Hippocampal formation (tissue), 2 donors: ENCODE results near the gene CCND3.

Experiments used
- DNase-seq, 2 donors: peaks; one replicate each; lab custom pipeline; 2025; lab: John Stamatoyannopoulos, UW

The CCND3 gene

GRCh38 chr6:41941280-41942066, at the start of gene CCND3:
Gene CCND3 (minus strand): TSS chr6:41941808. CDS start chr6:41941649, 159 bp downstream.
- peak; percentile 81 to 91 for DNase-seq

GRCh38 chr6:41986339-41986738, 44.7 kb upstream of the CCND3 start:
- no peak for DNase-seq

GRCh38 chr6:41984623-41985022, 43.0 kb upstream of the CCND3 start:
- DNase-seq = no peak

- DNase-seq = no peak
Observed at GRCh38 chr6:41976794-41977484, 35.3 kb upstream of the CCND3 start.

- DNase-seq = no peak
Observed at GRCh38 chr6:41975276-41975675, 33.7 kb upstream of the CCND3 start.

- DNase-seq = no peak
Observed at GRCh38 chr6:41974281-41974825, 32.7 kb upstream of the CCND3 start.

GRCh38 chr6:41972826-41973225, 31.2 kb upstream of the CCND3 start:
- DNase-seq = no peak

GRCh38 chr6:41970436-41970846, 28.8 kb upstream of the CCND3 start:
- no peak for DNase-seq

- DNase-seq = no peak
Observed at GRCh38 chr6:41967312-41968287, 26.0 kb upstream of the CCND3 start.

- no peak for DNase-seq
Observed at GRCh38 chr6:41966961-41967311, 25.3 kb upstream of the CCND3 start.

- DNase-seq = no peak
Observed at GRCh38 chr6:41966214-41966920, 24.8 kb upstream of the CCND3 start.

GRCh38 chr6:41965429-41966213, 24.0 kb upstream of the CCND3 start:
- DNase-seq = no peak

GRCh38 chr6:41964201-41964887, 22.7 kb upstream of the CCND3 start:
- DNase-seq = no peak

GRCh38 chr6:41963371-41963770, 21.8 kb upstream of the CCND3 start:
- DNase-seq = no peak

GRCh38 chr6:41960028-41960427, 18.4 kb upstream of the CCND3 start:
- DNase-seq = no peak

GRCh38 chr6:41958022-41958856, 16.6 kb upstream of the CCND3 start:
- no peak for DNase-seq

- no peak for DNase-seq
Observed at GRCh38 chr6:41957117-41957516, 15.5 kb upstream of the CCND3 start.

GRCh38 chr6:41955412-41955811, 13.8 kb upstream of the CCND3 start:
- DNase-seq = no peak

- DNase-seq = no peak
Observed at GRCh38 chr6:41954668-41955067, 13.1 kb upstream of the CCND3 start.
